ENCODE results near the gene PPP1R3D. TPM values are rescaled to one million over a fixed set of nuclear protein-coding genes. Genes with fewer than 3 reads are reported as not detected.
A peak's percentile ranks its signal among the peaks of the same experiment; 100 is the strongest.

Gene PPP1R3D
- polyA plus RNA-seq, 3 donors: 2.0 to 3.9 (median 3.5) TPM

GRCh38 chr20:59938221-59938620 lies 1.9 kb downstream of the PPP1R3D start:
- no peak overlapping the region for H3K9ac ChIP-seq (ENCODE audit: insufficient read depth, low read length, poor library complexity, severe bottlenecking)
- intact Hi-C loops (cut with micrococcal nuclease): no loop called here
- peaks cover 61 to 74% of the 10 kb centered on the region in 2 donors for H3K4me1 ChIP-seq (ENCODE audit: control insufficient read depth in 1 of 2, insufficient read depth in 2 of 2, low read length in 2 of 2)
- no peaks in the 10 kb centered on the region for H3K9me3 ChIP-seq (replicated peaks in 1 of 2; ENCODE audit: control insufficient read depth in 1 of 2, insufficient read depth in 1 of 2, low read length in 2 of 2)
- Mint-ChIP-seq H3K9me3 (peaks cover 0 to 2% (median 0%) of the 10 kb centered on the region in 7 donors), H3K4me1 (peaks cover 59% of the 10 kb centered on the region), H3K27me3 (ENCODE audit: low read depth in 3 of 3) (peaks cover 0 to 2% (median 0%) of the 10 kb centered on the region in 3 donors), H3K27ac (peak overlapping the region; percentile 66 to 90 (median 81)), H3K36me3 (peaks cover 20% of the 10 kb centered on the region in 2 donors), H3K4me3 (peak overlapping the region; percentile 78 to 90)
- H2AFZ ChIP-seq (ENCODE audit: insufficient read depth, low read depth, low read length, poor library complexity, severe bottlenecking): no peak overlapping the region
- H4K20me1 ChIP-seq (ENCODE audit: insufficient read depth, low read length): peaks cover 46% of the 10 kb centered on the region
- peaks cover 10 to 24% of the 10 kb centered on the region in 2 donors for H3K36me3 ChIP-seq (replicated peaks in 1 of 2; ENCODE audit: control insufficient read depth in 1 of 2, insufficient read depth in 2 of 2, low read length in 2 of 2)
- no peak for TF ChIP-seq CTCF (IDR thresholded peaks at IDR 0.05)
- peaks cover 80% of the 10 kb centered on the region for H3K79me2 ChIP-seq (ENCODE audit: insufficient read depth, low read length)
- DNase-seq: no peak
- 100% methylated on average over 3 of the region's 4 CpGs for WGBS (ENCODE audit: insufficient coverage)
- peak overlapping the region in 2 of 3 experiments; percentile 13 to 95 for H3K4me3 ChIP-seq (replicated peaks in 1 of 3; ENCODE audit: low read depth in 2 of 3, low read length in 3 of 3)
- H3K4me2 ChIP-seq (replicated peaks; ENCODE audit: extremely low read depth, low read length, poor library complexity, severe bottlenecking): peak overlapping the region; percentile 85
- peak overlapping the region in 1 of 2 donors; percentile 97 for H3K27ac ChIP-seq (ENCODE audit: low read depth in 1 of 2, low read length in 2 of 2)
- H3K27me3 ChIP-seq (ENCODE audit: control insufficient read depth in 2 of 2, insufficient read depth in 2 of 2, low read length in 2 of 2): no peaks in the 10 kb centered on the region

- Histone ChIP-seq H3K9ac (ENCODE audit: insufficient read depth, low read length, poor library complexity, severe bottlenecking) (peak overlapping the region; percentile 24), H2AFZ (ENCODE audit: insufficient read depth, low read depth, low read length, poor library complexity, severe bottlenecking) (peak overlapping the region; percentile 17), H4K20me1 (ENCODE audit: insufficient read depth, low read length) (peaks cover 43% of the 10 kb centered on the region), H3K27me3 (ENCODE audit: control insufficient read depth in 2 of 2, insufficient read depth in 2 of 2, low read length in 2 of 2) (no peaks in the 10 kb centered on the region), H3K4me3 (replicated peaks in 1 of 3; ENCODE audit: low read depth in 2 of 3, low read length in 3 of 3) (peak overlapping the region in 1 of 3 experiments; percentile 95), H3K36me3 (replicated peaks in 1 of 2; ENCODE audit: control insufficient read depth in 1 of 2, insufficient read depth in 2 of 2, low read length in 2 of 2) (peaks cover 0 to 13% of the 10 kb centered on the region in 2 donors), H3K4me2 (replicated peaks; ENCODE audit: extremely low read depth, low read length, poor library complexity, severe bottlenecking) (peak overlapping the region; percentile 85), H3K27ac (ENCODE audit: low read depth in 1 of 2, low read length in 2 of 2) (peak overlapping the region in 1 of 2 donors; percentile 97), H3K79me2 (ENCODE audit: insufficient read depth, low read length) (peaks cover 69% of the 10 kb centered on the region), H3K4me1 (ENCODE audit: control insufficient read depth in 1 of 2, insufficient read depth in 2 of 2, low read length in 2 of 2) (peaks cover 59 to 75% of the 10 kb centered on the region in 2 donors), H3K9me3 (replicated peaks in 1 of 2; ENCODE audit: control insufficient read depth in 1 of 2, insufficient read depth in 1 of 2, low read length in 2 of 2) (no peaks in the 10 kb centered on the region)
- Mint-ChIP-seq H3K36me3 (peaks cover 13% of the 10 kb centered on the region in 2 donors), H3K27me3 (ENCODE audit: low read depth in 3 of 3) (peaks cover 0 to 2% (median 2%) of the 10 kb centered on the region in 3 donors), H3K9me3 (peaks cover 0 to 6% (median 1%) of the 10 kb centered on the region in 7 donors), H3K4me3 (peak overlapping the region in 1 of 2 donors; percentile 82), H3K4me1 (peaks cover 58% of the 10 kb centered on the region), H3K27ac (peak overlapping the region in 6 of 7 donors; percentile 12 to 84 (median 78))
- no CpG with 5 or more reads among the region's 3 CpGs for WGBS (ENCODE audit: insufficient coverage)
- intact Hi-C loops (cut with micrococcal nuclease): no loop called here
- no peak for TF ChIP-seq CTCF (IDR thresholded peaks at IDR 0.05)
- DNase-seq: peak in 2 of 3 donors; percentile 12 to 42
Measured at GRCh38 chr20:59937150-59937549, 3.0 kb downstream of the PPP1R3D start.

Data from CD14-positive monocyte (primary cell).